Right kidney (tissue), 1 donor: ENCODE data around the gene ZNF521.

Source experiments
- DNase-seq: peaks from one replicate; pipeline ENCODE4 v3.0.0-alpha.2; 2016

ZNF521 gene

GRCh38 chr18:25341831-25342230 is 10.1 kb downstream of the ZNF521 start:
- no peak for DNase-seq

- DNase-seq = no peak
These were observed 11.2 kb downstream of the ZNF521 start for GRCh38 chr18:25340762-25341161.

GRCh38 chr18:25335676-25336075 is 16.3 kb downstream of the ZNF521 start:
- no peak for DNase-seq

- DNase-seq = no peak
These were observed 16.9 kb downstream of the ZNF521 start for GRCh38 chr18:25335062-25335461.

GRCh38 chr18:25334588-25334987 is 17.4 kb downstream of the ZNF521 start:
- no peak for DNase-seq

- no peak for DNase-seq
These were observed 20.0 kb downstream of the ZNF521 start for GRCh38 chr18:25332002-25332401.

GRCh38 chr18:25329783-25330182 is 22.2 kb downstream of the ZNF521 start:
- no peak for DNase-seq

- no peak for DNase-seq
These were observed 24.4 kb downstream of the ZNF521 start for GRCh38 chr18:25327584-25327983.

GRCh38 chr18:25326361-25326952 is 25.5 kb downstream of the ZNF521 start:
- DNase-seq = no peak

GRCh38 chr18:25322806-25323205 is 29.2 kb downstream of the ZNF521 start:
- no peak for DNase-seq

- no peak for DNase-seq
These were observed 35.5 kb downstream of the ZNF521 start for GRCh38 chr18:25316381-25317018.

GRCh38 chr18:25314838-25315190 is 37.2 kb downstream of the ZNF521 start:
- DNase-seq = no peak

- no peak for DNase-seq
These were observed 37.7 kb downstream of the ZNF521 start for GRCh38 chr18:25314151-25314837.

GRCh38 chr18:25313268-25313667 is 38.7 kb downstream of the ZNF521 start:
- DNase-seq = no peak

- no peak for DNase-seq
These were observed 41.9 kb downstream of the ZNF521 start for GRCh38 chr18:25310045-25310444.

- no peak for DNase-seq
These were observed 43.6 kb downstream of the ZNF521 start for GRCh38 chr18:25308381-25308780.

GRCh38 chr18:25307192-25307591 is 44.8 kb downstream of the ZNF521 start:
- no peak for DNase-seq

GRCh38 chr18:25306671-25307070 is 45.3 kb downstream of the ZNF521 start:
- DNase-seq = no peak

- no peak for DNase-seq
These were observed 46.4 kb downstream of the ZNF521 start for GRCh38 chr18:25305584-25305983.

GRCh38 chr18:25300492-25300891 is 51.5 kb downstream of the ZNF521 start:
- no peak for DNase-seq

GRCh38 chr18:25299426-25300300 is 52.3 kb downstream of the ZNF521 start:
- DNase-seq = no peak

GRCh38 chr18:25298853-25299274 is 53.1 kb downstream of the ZNF521 start:
- no peak for DNase-seq

- DNase-seq = no peak
These were observed 56.3 kb downstream of the ZNF521 start for GRCh38 chr18:25295624-25296138.
